ENCODE measurements around the gene ZNF599.
A peak's percentile ranks its signal among the peaks of the same experiment; 100 is the strongest.

Gene ZNF599

DNA sequence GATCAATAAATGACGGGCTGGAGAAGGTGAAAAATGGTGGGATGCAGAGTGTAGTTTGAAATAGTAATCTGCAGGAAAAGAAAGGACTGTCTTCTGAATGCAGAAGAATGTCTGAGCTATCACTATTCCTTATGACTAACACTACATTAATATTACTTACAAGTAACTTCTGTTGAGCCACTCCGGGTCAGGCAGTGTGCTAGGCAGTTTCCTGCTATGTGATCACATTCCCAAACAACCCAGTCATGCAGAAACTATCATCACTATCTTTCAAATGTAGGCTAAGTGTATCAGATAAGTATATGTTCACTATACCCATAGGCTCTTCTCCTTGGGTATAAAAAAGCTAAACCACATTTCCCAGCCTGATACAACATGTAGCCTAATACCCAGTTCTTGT is 6.6 kb downstream of the ZNF599 start:
- H3K27ac ChIP-seq = no peak overlapping the region
- H3K4me1 ChIP-seq = no peaks in the 10 kb centered on the region
- H3K9ac ChIP-seq = no peak overlapping the region
- peaks cover 74 to 100% (median 88%) of the 10 kb centered on the region in 11 experiments for H3K9me3 ChIP-seq (replicated peaks in 1 of 11)
- H3K36me3 ChIP-seq = peaks cover 75 to 99% (median 93%) of the 10 kb centered on the region in 11 experiments
- TF ChIP-seq Cebpa-rat (IDR thresholded peaks at IDR 0.05) = no peak
- H3K4me2 ChIP-seq = no peak overlapping the region
- no peaks in the 10 kb centered on the region for H4K20me1 ChIP-seq
- H3K4me3 ChIP-seq = peak overlapping the region in 1 of 10 experiments; percentile 7; a peak in 1 of 20 replicates
- H3K27me3 ChIP-seq = no peaks in the 10 kb centered on the region

DNA sequence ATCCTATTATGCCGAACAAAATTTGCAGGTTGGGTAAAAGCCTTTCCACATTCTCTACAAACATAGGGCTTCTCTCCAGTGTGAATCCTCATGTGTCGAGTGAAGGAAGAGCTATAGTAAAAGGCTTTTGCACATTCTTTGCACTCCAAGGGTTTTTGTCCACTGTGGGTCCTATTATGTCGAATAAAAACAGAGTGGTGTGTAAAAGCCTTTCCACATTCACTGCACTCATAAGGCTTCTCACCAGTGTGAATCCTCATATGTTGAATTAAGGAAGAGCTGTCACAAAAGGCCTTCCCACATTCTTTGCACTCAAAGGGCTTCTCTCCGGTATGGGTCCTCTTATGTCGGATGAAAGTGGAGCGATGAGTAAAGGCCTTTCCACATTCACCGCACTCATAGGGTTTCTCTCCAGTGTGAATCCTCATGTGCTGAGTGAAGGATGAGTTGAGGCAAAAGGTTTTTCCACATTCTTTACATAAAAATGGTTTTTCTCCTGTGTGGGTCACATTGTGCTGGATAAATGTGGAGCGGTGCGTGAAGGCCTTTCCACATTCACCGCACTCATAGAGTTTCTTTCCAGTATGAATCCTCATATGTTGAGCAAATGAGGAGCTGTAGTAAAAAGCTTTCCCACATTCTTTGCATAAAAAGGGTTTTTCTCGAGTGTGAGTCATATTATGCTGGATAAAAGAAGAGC is 13.6 kb downstream of the ZNF599 start:
- Histone ChIP-seq H3K4me1 (no peaks in the 10 kb centered on the region), H3K9me3 (replicated peaks in 1 of 11) (peaks cover 99 to 100% (median 100%) of the 10 kb centered on the region in 11 experiments), H3K4me2 (no peak overlapping the region), H3K4me3 (peak overlapping the region in 5 of 10 experiments; percentile 3 to 33 (median 9); a peak in 7 of 20 replicates), H3K27ac (no peak overlapping the region), H3K27me3 (no peaks in the 10 kb centered on the region), H4K20me1 (no peaks in the 10 kb centered on the region), H3K9ac (no peak overlapping the region), H3K36me3 (peaks cover 52 to 94% (median 82%) of the 10 kb centered on the region in 11 experiments)
- no peak for TF ChIP-seq Cebpa-rat (IDR thresholded peaks at IDR 0.05)

DNA sequence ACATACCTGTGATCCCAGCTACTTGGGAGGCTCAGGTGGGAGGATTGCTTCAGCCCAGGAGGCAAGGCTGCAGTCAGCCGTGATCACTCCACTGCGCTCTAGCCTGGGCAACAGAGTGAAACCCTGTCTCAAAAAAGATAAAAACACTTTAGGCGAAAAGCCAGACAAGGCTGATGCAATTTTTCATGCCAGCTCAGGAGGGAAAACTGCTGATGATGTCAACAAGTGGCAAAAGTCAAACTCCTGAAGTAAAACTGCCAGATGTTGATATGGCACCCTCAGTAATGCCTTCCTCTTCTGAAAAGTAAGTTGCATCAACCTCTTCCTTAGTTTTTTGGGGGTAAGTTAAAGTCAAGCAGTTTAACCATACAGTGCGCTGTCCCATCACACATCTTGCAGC is 15.6 kb downstream of the ZNF599 start:
- H3K4me2 ChIP-seq = no peak overlapping the region
- no peaks in the 10 kb centered on the region for H4K20me1 ChIP-seq
- H3K9me3 ChIP-seq (replicated peaks in 1 of 11) = peaks cover 100% of the 10 kb centered on the region in 11 experiments
- H3K9ac ChIP-seq = no peak overlapping the region
- TF ChIP-seq Cebpa-rat (IDR thresholded peaks at IDR 0.05) = no peak
- H3K27me3 ChIP-seq = no peaks in the 10 kb centered on the region
- H3K36me3 ChIP-seq = peaks cover 48 to 93% (median 76%) of the 10 kb centered on the region in 11 experiments
- no peaks in the 10 kb centered on the region for H3K4me1 ChIP-seq
- peak overlapping the region in 4 of 10 experiments; percentile 9 to 34 (median 12); a peak in 2 of 20 replicates for H3K4me3 ChIP-seq
- no peak overlapping the region for H3K27ac ChIP-seq

DNA sequence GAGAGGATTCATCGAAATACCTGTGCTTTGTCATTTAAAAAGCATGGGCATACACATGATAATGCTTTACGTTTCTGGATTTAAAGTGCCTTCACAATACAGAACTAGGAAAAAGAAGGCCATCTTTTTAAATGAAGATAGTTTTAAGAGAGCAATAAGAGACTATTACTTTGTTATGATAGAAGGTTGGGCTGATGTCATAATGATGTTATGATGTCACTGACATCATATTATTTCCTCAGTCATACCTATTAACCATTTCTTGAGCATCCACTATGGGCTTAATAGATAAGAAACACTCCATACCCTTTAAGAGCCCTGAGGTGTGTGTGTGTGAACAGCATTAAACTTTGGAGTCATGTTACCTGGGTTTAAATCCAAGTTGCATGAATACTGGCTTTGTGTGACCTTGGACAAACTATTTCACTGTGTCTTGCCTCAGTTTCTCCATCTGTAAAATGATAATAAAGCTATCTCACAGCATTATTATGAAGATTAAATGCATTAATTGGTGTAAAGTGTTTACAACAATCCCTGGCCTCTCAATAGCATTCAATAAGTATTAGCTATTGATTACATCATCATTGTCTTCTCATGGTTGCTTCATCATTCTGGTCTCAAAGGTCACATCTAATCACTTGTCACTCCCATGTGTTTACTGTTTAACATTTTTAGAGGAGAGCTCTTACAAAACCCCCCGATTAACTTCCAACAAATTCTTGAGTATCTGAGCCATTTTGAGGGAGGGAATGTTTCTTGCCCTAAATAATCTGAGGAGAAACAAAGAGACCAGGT is 27.9 kb downstream of the ZNF599 start:
- TF ChIP-seq Cebpa-rat (IDR thresholded peaks at IDR 0.05) = 0 out of 22 replicates have a peak, but pooled peaks of 1 of the 11 experiments have one; percentile 22
- no peak overlapping the region for H3K4me3 ChIP-seq
- H3K4me1 ChIP-seq = no peaks in the 10 kb centered on the region
- no peaks in the 10 kb centered on the region for H3K27me3 ChIP-seq
- H3K9ac ChIP-seq = no peak overlapping the region
- no peaks in the 10 kb centered on the region for H4K20me1 ChIP-seq
- peaks cover 34 to 99% (median 71%) of the 10 kb centered on the region in 11 experiments for H3K36me3 ChIP-seq
- no peak overlapping the region for H3K27ac ChIP-seq
- no peak overlapping the region for H3K4me2 ChIP-seq
- peaks cover 84 to 100% (median 99%) of the 10 kb centered on the region in 11 experiments for H3K9me3 ChIP-seq (replicated peaks in 1 of 11)

- Histone ChIP-seq H3K4me3 (peak overlapping the region; percentile 72 to 85 (median 78)), H3K9ac (peak overlapping the region; percentile 86 to 98 (median 94)), H3K4me2 (peak overlapping the region; percentile 92 to 99 (median 97)), H3K27me3 (no peaks in the 10 kb centered on the region), H4K20me1 (no peaks in the 10 kb centered on the region), H3K36me3 (peaks cover 33 to 48% (median 42%) of the 10 kb centered on the region in 11 experiments), H3K4me1 (peaks cover 21 to 35% (median 30%) of the 10 kb centered on the region in 10 experiments), H3K27ac (peak overlapping the region; percentile 88 to 99 (median 93)), H3K9me3 (replicated peaks in 1 of 11) (peaks cover 23 to 52% (median 42%) of the 10 kb centered on the region in 11 experiments)
- no peak for TF ChIP-seq Cebpa-rat (IDR thresholded peaks at IDR 0.05)
Measured at GRCh38 chr19:34734537-34735103, 38.4 kb downstream of the ZNF599 start.

DNA sequence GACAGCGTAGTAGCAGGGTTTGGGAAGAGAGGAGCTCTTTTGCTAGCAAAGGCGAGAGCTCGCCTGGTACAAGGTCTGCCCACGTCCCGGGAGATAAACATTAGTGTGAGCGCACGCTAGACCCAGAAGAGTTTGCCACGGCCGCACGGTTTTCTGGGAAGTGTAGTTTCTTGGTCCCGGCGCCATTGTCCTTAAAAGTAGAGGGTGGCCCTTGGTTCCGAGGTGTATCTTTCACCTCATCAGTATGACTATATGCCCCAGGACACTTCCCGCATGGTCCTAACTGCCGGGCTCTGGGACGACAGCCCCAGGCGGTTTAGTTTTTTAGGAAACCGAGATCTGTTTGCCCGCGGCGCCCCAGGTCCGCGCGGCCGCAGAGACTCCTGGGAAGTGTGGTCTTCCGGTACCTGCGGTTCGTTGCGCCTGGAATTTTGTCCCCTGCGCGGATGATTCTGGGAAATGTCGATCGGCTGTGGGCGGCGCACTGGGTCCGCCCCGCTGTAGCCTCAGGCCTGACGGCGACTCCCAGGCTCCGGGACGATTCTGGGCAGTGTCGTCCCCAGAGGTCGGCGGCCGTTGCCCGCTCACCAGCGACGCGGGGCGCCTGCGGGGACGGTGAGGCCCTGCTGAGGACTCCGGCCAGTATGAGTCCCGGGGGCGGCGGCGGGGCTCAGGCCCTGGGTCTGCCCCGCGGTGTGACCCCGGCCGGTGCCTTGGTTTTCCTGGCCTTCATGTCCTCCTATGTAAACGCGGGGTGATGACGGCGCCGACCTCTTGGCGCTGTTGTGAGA is 39.1 kb downstream of the ZNF599 start, which contains the start of gene ZNF181:
TSS of gene ZNF181 (plus strand) at position 498 of the 791 bp plus-strand sequence. CDS start 795 bp downstream, outside the sequence.
- Histone ChIP-seq H3K4me1 (peaks cover 21 to 35% (median 30%) of the 10 kb centered on the region in 10 experiments), H3K9me3 (replicated peaks in 1 of 11) (peaks cover 16 to 45% (median 35%) of the 10 kb centered on the region in 11 experiments), H3K4me2 (peak within 1 kb of the TSS; percentile 92 to 100 (median 97)), H3K27ac (peak within 1 kb of the TSS; percentile 88 to 99 (median 93)), H3K27me3 (no peaks in the 10 kb centered on the region), H3K4me3 (peak within 1 kb of the TSS; percentile 72 to 85 (median 78)), H4K20me1 (no peaks in the 10 kb centered on the region), H3K36me3 (peaks cover 26 to 41% (median 35%) of the 10 kb centered on the region in 11 experiments), H3K9ac (peak within 1 kb of the TSS; percentile 86 to 98 (median 94))
- TF ChIP-seq Cebpa-rat (IDR thresholded peaks at IDR 0.05) = no peak

DNA sequence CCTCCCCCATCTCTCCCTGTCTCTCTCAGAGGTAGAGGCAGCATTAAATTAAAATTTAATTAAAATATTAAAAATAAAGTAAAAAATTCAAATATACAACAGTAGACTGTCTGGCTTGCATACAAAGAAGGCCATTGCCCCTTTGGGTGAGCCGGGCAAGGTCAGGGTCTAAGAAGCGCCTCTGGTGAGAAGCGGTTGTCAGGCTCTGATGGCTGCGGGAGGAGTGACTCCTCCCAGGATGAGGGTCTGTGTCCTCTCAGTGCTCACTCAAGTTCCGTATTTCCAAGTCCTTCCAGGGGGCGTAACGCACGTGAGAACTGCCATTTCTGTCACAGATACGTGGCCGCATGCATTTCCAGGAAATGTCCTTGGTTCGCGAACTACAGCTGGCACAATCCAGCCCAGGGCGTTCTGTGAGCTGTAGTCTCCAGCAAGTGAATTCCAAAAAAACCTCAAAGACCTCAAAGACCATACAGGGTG is 39.7 kb downstream of the ZNF599 start:
- Histone ChIP-seq H3K36me3 (peaks cover 20 to 35% (median 29%) of the 10 kb centered on the region in 11 experiments), H3K27me3 (no peaks in the 10 kb centered on the region), H3K9me3 (replicated peaks in 1 of 11) (peaks cover 10 to 43% (median 28%) of the 10 kb centered on the region in 11 experiments; a peak in 21 of 22 replicates), H3K4me2 (peak overlapping the region; percentile 92 to 100 (median 97)), H3K27ac (peak overlapping the region; percentile 88 to 99 (median 93)), H4K20me1 (no peaks in the 10 kb centered on the region), H3K4me1 (peaks cover 21 to 35% (median 30%) of the 10 kb centered on the region in 10 experiments), H3K9ac (peak overlapping the region; percentile 86 to 98 (median 94)), H3K4me3 (peak overlapping the region; percentile 72 to 85 (median 78))
- TF ChIP-seq Cebpa-rat (IDR thresholded peaks at IDR 0.05) = no peak

Data from BLaER1 treated with 17β-estradiol and CSF1 and Interleukin-3, amounts not matched to agents 10 nM and 100 nM (cell line).